ENCODE measurements around the gene TNFRSF1A.

GRCh38 chr12:6303071-6303470 lies 38.8 kb downstream of the TNFRSF1A start:
- TF ChIP-seq CTCF (IDR thresholded peaks at IDR 0.05; ENCODE audit: low read depth, low read length, missing input control) (no peak), EGR1 (IDR thresholded peaks at IDR 0.05; ENCODE audit: low read depth in 2 of 2) (no peak), TAF1 (conservative IDR thresholded peaks at IDR 0.05) (no peak), REST (IDR thresholded peaks at IDR 0.05) (no peak), YY1 (IDR thresholded peaks at IDR 0.05) (no peak), ATF3 (IDR thresholded peaks at IDR 0.05) (no peak), GABPA (IDR thresholded peaks at IDR 0.05 in 1 of 2, conservative IDR thresholded peaks at IDR 0.05 in 1 of 2) (no peak), RXRA (IDR thresholded peaks at IDR 0.05) (no peak), SP1 (IDR thresholded peaks at IDR 0.05) (no peak), MAX (IDR thresholded peaks at IDR 0.05) (no peak), NR2F2 (IDR thresholded peaks at IDR 0.05) (no peak)

Measured in liver (tissue), 3 donors.